ENCODE measurements around the gene CHD6.

- no peak for TF ChIP-seq CENPBD1 (CRISPR knock-in tag; IDR thresholded peaks at IDR 0.05; ENCODE audit: borderline replicate concordance, low read depth)
- no peak for TF ChIP-seq ZNF773 (CRISPR knock-in tag; IDR thresholded peaks at IDR 0.05; ENCODE audit: borderline replicate concordance)
- TF ChIP-seq MXI1 (IDR thresholded peaks at IDR 0.05; ENCODE audit: borderline replicate concordance, low read depth, low read length): no peak
- TF ChIP-seq CTCF (CRISPR knock-in tag; IDR thresholded peaks at IDR 0.05): no peak
- TF ChIP-seq ZNF691 (CRISPR knock-in tag; IDR thresholded peaks at IDR 0.05; ENCODE audit: borderline replicate concordance, low read depth): no peak
- no peak for TF ChIP-seq ZNF639 (CRISPR knock-in tag; conservative IDR thresholded peaks at IDR 0.05)
- no peak for TF ChIP-seq ZFP36 (IDR thresholded peaks at IDR 0.05; ENCODE audit: borderline replicate concordance, low read depth, low read length, partially characterized antibody)
- no peak for TF ChIP-seq HNRNPK (IDR thresholded peaks at IDR 0.05; ENCODE audit: low read depth, low read length, poor library complexity, severe bottlenecking)
Observed at GRCh38 chr20:41370176-41370575, 248.0 kb downstream of the CHD6 start.

All from HepG2 (cell line).